ENCODE results near the gene SYT3. TPM values are rescaled to one million over a fixed set of nuclear protein-coding genes. Genes with fewer than 3 reads are reported as not detected.
A peak's percentile ranks its signal among the peaks of the same experiment; 100 is the strongest.

The SYT3 gene
- total and polyA plus RNA-seq, 2 of the 13 experiments (the other 11 are each of a cell fraction or from before 2014, with no cell fraction given), result not detected

DNA sequence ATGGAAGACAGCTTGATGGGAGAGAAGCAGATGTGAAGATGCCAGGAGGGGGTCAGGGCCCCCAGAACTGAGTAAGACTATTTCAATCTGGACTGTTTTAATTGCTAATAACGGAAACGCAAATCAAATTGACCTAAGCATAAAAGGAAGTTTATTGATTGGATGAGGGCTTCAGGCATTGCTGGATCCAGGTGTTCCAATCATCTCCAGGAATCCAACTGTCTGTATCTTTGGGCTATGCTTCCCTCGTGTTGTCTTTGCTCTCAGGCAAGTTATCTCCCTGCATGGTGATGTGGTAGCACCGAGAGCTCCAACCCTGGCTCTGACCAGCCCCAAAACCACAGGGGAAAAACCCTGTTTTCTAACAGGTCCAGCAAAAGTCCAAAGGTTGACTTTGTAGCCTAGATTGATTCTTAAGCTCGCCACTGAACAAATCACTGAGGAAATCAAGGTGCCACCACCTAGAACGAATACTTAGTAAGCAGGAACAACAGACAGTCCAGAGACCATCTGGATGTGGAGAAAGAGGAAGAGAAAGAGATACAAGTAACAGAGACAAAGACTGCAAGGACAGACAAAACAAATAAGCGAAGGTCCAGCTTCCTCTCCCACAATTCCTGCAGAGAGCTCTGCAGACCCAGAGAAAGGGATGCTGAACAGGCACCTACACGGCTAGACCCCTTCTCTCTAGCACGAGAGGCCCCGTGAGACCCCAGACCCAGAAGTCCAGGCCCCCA, 8.4 kb upstream of the SYT3 start:
- H3K79me2 ChIP-seq (ENCODE audit: insufficient read depth, low read length), result no peaks in the 10 kb centered on the region
- no peaks in the 10 kb centered on the region for H3K36me3 ChIP-seq (replicated peaks in 1 of 2; ENCODE audit: control insufficient read depth in 1 of 2, insufficient read depth in 2 of 2, low read length in 2 of 2)
- H3K9me3 ChIP-seq (ENCODE audit: low read length), result no peaks in the 10 kb centered on the region
- intact Hi-C loops (cut with micrococcal nuclease; ENCODE audit: unreplicated experiment) (no loop called here), in situ Hi-C loops (cut with HindIII; ENCODE audit: extremely low pct_ligation_motif_present, low pct_unique_long_range_greater_than_20kb) (no loop called here)
- 23% methylated on average over 8 of the region's 10 CpGs for WGBS (ENCODE audit: low lambda C conversion rate)
- ATAC-seq, result no peak
- FAIRE-seq, result no peak
- no TSS peak for BruUV-seq (replicated peaks)
- TF ChIP-seq ZNF230 (CRISPR knock-in tag; IDR thresholded peaks at IDR 0.05), result no peak
- no peak for TF ChIP-seq ZNF713 (CRISPR knock-in tag; IDR thresholded peaks at IDR 0.05)
- peak; percentile 96 for TF ChIP-seq ZNF329 (CRISPR knock-in tag; IDR thresholded peaks at IDR 0.05; ENCODE audit: low read depth)
- TF ChIP-seq, protein P1, sequence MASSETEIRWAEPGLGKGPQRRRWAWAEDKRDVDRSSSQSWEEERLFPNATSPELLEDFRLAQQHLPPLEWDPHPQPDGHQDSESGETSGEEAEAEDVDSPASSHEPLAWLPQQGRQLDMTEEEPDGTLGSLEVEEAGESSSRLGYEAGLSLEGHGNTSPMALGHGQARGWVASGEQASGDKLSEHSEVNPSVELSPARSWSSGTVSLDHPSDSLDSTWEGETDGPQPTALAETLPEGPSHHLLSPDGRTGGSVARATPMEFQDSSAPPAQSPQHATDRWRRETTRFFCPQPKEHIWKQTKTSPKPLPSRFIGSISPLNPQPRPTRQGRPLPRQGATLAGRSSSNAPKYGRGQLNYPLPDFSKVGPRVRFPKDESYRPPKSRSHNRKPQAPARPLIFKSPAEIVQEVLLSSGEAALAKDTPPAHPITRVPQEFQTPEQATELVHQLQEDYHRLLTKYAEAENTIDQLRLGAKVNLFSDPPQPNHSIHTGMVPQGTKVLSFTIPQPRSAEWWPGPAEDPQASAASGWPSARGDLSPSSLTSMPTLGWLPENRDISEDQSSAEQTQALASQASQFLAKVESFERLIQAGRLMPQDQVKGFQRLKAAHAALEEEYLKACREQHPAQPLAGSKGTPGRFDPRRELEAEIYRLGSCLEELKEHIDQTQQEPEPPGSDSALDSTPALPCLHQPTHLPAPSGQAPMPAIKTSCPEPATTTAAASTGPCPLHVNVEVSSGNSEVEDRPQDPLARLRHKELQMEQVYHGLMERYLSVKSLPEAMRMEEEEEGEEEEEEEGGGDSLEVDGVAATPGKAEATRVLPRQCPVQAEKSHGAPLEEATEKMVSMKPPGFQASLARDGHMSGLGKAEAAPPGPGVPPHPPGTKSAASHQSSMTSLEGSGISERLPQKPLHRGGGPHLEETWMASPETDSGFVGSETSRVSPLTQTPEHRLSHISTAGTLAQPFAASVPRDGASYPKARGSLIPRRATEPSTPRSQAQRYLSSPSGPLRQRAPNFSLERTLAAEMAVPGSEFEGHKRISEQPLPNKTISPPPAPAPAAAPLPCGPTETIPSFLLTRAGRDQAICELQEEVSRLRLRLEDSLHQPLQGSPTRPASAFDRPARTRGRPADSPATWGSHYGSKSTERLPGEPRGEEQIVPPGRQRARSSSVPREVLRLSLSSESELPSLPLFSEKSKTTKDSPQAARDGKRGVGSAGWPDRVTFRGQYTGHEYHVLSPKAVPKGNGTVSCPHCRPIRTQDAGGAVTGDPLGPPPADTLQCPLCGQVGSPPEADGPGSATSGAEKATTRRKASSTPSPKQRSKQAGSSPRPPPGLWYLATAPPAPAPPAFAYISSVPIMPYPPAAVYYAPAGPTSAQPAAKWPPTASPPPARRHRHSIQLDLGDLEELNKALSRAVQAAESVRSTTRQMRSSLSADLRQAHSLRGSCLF (CRISPR knock-in tag; IDR thresholded peaks at IDR 0.05; ENCODE audit: borderline replicate concordance), result no peak
- TF ChIP-seq HMG20B (CRISPR knock-in tag; conservative IDR thresholded peaks at IDR 0.05), result no peak
- TF ChIP-seq, protein P2, sequence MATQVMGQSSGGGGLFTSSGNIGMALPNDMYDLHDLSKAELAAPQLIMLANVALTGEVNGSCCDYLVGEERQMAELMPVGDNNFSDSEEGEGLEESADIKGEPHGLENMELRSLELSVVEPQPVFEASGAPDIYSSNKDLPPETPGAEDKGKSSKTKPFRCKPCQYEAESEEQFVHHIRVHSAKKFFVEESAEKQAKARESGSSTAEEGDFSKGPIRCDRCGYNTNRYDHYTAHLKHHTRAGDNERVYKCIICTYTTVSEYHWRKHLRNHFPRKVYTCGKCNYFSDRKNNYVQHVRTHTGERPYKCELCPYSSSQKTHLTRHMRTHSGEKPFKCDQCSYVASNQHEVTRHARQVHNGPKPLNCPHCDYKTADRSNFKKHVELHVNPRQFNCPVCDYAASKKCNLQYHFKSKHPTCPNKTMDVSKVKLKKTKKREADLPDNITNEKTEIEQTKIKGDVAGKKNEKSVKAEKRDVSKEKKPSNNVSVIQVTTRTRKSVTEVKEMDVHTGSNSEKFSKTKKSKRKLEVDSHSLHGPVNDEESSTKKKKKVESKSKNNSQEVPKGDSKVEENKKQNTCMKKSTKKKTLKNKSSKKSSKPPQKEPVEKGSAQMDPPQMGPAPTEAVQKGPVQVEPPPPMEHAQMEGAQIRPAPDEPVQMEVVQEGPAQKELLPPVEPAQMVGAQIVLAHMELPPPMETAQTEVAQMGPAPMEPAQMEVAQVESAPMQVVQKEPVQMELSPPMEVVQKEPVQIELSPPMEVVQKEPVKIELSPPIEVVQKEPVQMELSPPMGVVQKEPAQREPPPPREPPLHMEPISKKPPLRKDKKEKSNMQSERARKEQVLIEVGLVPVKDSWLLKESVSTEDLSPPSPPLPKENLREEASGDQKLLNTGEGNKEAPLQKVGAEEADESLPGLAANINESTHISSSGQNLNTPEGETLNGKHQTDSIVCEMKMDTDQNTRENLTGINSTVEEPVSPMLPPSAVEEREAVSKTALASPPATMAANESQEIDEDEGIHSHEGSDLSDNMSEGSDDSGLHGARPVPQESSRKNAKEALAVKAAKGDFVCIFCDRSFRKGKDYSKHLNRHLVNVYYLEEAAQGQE (IDR thresholded peaks at IDR 0.05; ENCODE audit: borderline replicate concordance in 1 of 2, low read depth in 1 of 2, low read length in 2 of 2), result no peak
- H3K9ac ChIP-seq (ENCODE audit: insufficient read depth, low read depth, low read length), result no peak overlapping the region
- H2AFZ ChIP-seq (ENCODE audit: low read length), result no peak overlapping the region
- no peak overlapping the region for H3K27ac ChIP-seq (ENCODE audit: extremely low read length, insufficient read depth, low read length)
- no peak for DNase-seq (ENCODE audit: low spot score)
- no peaks in the 10 kb centered on the region for H4K20me1 ChIP-seq (ENCODE audit: insufficient read depth, low read length)
- no peaks in the 10 kb centered on the region for H3K27me3 ChIP-seq (ENCODE audit: control insufficient read depth in 1 of 2, insufficient read depth in 2 of 2, low read length in 2 of 2)
- no peaks in the 10 kb centered on the region for H3K4me1 ChIP-seq (ENCODE audit: insufficient read depth, low read length)
- H3K4me2 ChIP-seq (ENCODE audit: low read depth, low read length), result no peak overlapping the region
- ChIA-PET CTCF (ENCODE audit: low intra/inter-chr PET ratio, low total read pairs) (no interaction called here), POLR2A (no interaction called here)
- no peak overlapping the region for H3K4me3 ChIP-seq (replicated peaks in 1 of 3; ENCODE audit: insufficient read depth in 1 of 3, low read depth in 2 of 3, low read length in 3 of 3)

All from HepG2 (cell line).